Endodermal cell (in vitro differentiated cells): Measurements from ENCODE around the gene OR6C74. TPM values are rescaled to one million over a fixed set of nuclear protein-coding genes. Genes with fewer than 3 reads are reported as not detected.

Experiments
- DNase-seq: peaks from one replicate; pipeline ENCODE4 v3.0.0-alpha.2; 2017
- H3K27ac ChIP-seq: 2 replicates; pipeline ENCODE4 v1.5.1; 2013; ENCODE audit warnings: mild to moderate bottlenecking, low read depth, low read length, moderate library complexity
- H3K27me3 ChIP-seq: 2 replicates; pipeline ENCODE4 v1.6.1; 2013; ENCODE audit warnings: mild to moderate bottlenecking, low read length, moderate library complexity; ENCODE audit not compliant: insufficient read depth, control insufficient read depth, poor library complexity, severe bottlenecking
- H3K36me3 ChIP-seq: 2 replicates; pipeline ENCODE4 v1.7.0; 2013; ENCODE audit warnings: mild to moderate bottlenecking, low read length, moderate library complexity; ENCODE audit not compliant: control insufficient read depth, insufficient read depth
- H3K4me1 ChIP-seq: one replicate; pipeline ENCODE4 v1.7.0; 2013; ENCODE audit warnings: low read length; ENCODE audit not compliant: control insufficient read depth, insufficient read depth
- H3K4me3 ChIP-seq: 2 replicates; pipeline ENCODE4 v1.5.1; 2013; ENCODE audit warnings: mild to moderate bottlenecking, low read length, moderate library complexity
- H3K9ac ChIP-seq: 2 replicates; pipeline ENCODE4 v1.6.1; 2013; ENCODE audit warnings: mild to moderate bottlenecking, low read length, moderate library complexity; ENCODE audit not compliant: poor library complexity, severe bottlenecking; ENCODE audit errors: extremely low read depth
- H3K9me3 ChIP-seq: 2 replicates; pipeline ENCODE4 v1.6.1; 2013; ENCODE audit warnings: mild to moderate bottlenecking, low read length, moderate library complexity; ENCODE audit not compliant: control insufficient read depth
- H3K27ac Mint-ChIP-seq: 2 replicates; pipeline ENCODE4 v1.8.0; 2020; ENCODE audit warnings: mixed read lengths
- H3K27me3 Mint-ChIP-seq: 2 replicates; pipeline ENCODE4 v1.8.0; 2021; ENCODE audit warnings: mild to moderate bottlenecking, mixed read lengths; ENCODE audit not compliant: insufficient read depth
- H3K36me3 Mint-ChIP-seq: 2 replicates; pipeline ENCODE4 v1.8.0; 2020; ENCODE audit warnings: low read depth, mixed read lengths
- H3K4me1 Mint-ChIP-seq: 2 replicates; pipeline ENCODE4 v1.8.0; 2020; ENCODE audit warnings: mixed read lengths
- H3K4me3 Mint-ChIP-seq: 2 replicates; pipeline ENCODE4 v1.8.0; 2020; ENCODE audit warnings: mild to moderate bottlenecking, moderate library complexity, mixed read lengths
- H3K9me3 Mint-ChIP-seq: 2 replicates; pipeline ENCODE4 v1.8.0; 2020; ENCODE audit warnings: mild to moderate bottlenecking, mixed read lengths
- WGBS, 2 experiments: methylation state at CpG; one replicate each; pipeline versions ENCODE4 v1.1.5 to v1.1.7; 2013; ENCODE audit warnings: missing lambda C conversion rate in 2 of 2, mixed read lengths in 1 of 2; ENCODE audit not compliant: insufficient coverage in 1 of 2, insufficient read length in 1 of 2; 5-methylcytosine and 5-hydroxymethylcytosine counted together
- total RNA-seq, 2 donors: library from RNA; stranded (reverse); fragmentation: NEBNext Ultra II Directional in 1 of 2; extraction: Animal tissue kit (Norgen Biotek cat#: 25700) in 1 of 2; gene quantifications; 2 replicates in 1 of 2; 3 replicates in 1 of 2; pipeline ENCODE4 v1.2.1, GENCODE V29; 2021
- TF ChIP-seq, protein P1 (sequence below): fragments of 200-600 bp; sonication (generic); conservative IDR thresholded peaks from 2 replicates; pipeline ENCODE4 v1.5.0; 2021; ENCODE audit warnings: antibody characterized with exemption, mild to moderate bottlenecking

The OR6C74 gene
- total RNA-seq, 2 donors from 2014 or later = not detected

GRCh38 chr12:55227643-55228042 lies 16.8 kb upstream of the OR6C74 start:
- H3K27ac Mint-ChIP-seq = no peak overlapping the region
- no peak overlapping the region for H3K4me3 ChIP-seq
- TF ChIP-seq, protein P1, sequence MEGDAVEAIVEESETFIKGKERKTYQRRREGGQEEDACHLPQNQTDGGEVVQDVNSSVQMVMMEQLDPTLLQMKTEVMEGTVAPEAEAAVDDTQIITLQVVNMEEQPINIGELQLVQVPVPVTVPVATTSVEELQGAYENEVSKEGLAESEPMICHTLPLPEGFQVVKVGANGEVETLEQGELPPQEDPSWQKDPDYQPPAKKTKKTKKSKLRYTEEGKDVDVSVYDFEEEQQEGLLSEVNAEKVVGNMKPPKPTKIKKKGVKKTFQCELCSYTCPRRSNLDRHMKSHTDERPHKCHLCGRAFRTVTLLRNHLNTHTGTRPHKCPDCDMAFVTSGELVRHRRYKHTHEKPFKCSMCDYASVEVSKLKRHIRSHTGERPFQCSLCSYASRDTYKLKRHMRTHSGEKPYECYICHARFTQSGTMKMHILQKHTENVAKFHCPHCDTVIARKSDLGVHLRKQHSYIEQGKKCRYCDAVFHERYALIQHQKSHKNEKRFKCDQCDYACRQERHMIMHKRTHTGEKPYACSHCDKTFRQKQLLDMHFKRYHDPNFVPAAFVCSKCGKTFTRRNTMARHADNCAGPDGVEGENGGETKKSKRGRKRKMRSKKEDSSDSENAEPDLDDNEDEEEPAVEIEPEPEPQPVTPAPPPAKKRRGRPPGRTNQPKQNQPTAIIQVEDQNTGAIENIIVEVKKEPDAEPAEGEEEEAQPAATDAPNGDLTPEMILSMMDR = no peak
- H3K27ac ChIP-seq = no peak overlapping the region
- H3K36me3 Mint-ChIP-seq = no peaks in the 10 kb centered on the region
- H3K27me3 Mint-ChIP-seq = peaks cover 6% of the 10 kb centered on the region
- no peaks in the 10 kb centered on the region for H3K9me3 ChIP-seq
- no peaks in the 10 kb centered on the region for H3K4me1 ChIP-seq
- no peaks in the 10 kb centered on the region for H3K36me3 ChIP-seq
- H3K9me3 Mint-ChIP-seq = no peaks in the 10 kb centered on the region
- WGBS, 2 experiments = 80 to 83% methylated on average over 2 to 3 of the region's 3 CpGs
- no peaks in the 10 kb centered on the region for H3K27me3 ChIP-seq
- DNase-seq = no peak
- H3K4me1 Mint-ChIP-seq = no peaks in the 10 kb centered on the region
- no peak overlapping the region for H3K4me3 Mint-ChIP-seq
- no peak overlapping the region for H3K9ac ChIP-seq

DNA sequence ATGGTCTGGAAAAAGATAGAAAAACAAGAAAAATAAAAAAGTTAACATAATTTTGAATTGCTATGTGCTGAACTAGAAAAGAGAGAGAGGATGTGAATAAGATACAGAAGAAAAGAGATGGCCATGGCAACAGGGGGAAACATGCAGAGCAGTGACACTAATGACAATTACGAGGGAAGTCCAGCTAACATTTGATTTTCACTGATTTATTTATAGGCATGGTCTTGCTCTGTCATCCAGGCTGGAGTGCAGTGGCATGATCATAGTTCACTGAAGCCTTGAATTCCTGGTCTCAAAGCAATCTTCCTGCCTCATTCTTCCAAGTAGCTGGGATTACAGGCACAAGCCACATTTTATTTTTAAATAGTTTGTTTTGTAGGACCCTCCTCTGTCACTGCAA lies 1.8 kb downstream of the OR6C74 start:
- H3K4me3 ChIP-seq = no peak overlapping the region
- H3K9ac ChIP-seq = no peak overlapping the region
- 60 to 93% methylated on average over 1 of the region's 1 CpG for WGBS, 2 experiments
- no peaks in the 10 kb centered on the region for H3K9me3 Mint-ChIP-seq
- no peaks in the 10 kb centered on the region for H3K27me3 Mint-ChIP-seq
- H3K4me1 ChIP-seq = no peaks in the 10 kb centered on the region
- no peak overlapping the region for H3K27ac Mint-ChIP-seq
- H3K4me3 Mint-ChIP-seq = no peak overlapping the region
- no peaks in the 10 kb centered on the region for H3K9me3 ChIP-seq
- DNase-seq = no peak
- no peaks in the 10 kb centered on the region for H3K4me1 Mint-ChIP-seq
- H3K27me3 ChIP-seq = no peaks in the 10 kb centered on the region
- H3K27ac ChIP-seq = no peak overlapping the region
- TF ChIP-seq, protein P1 = no peak
- H3K36me3 ChIP-seq = no peaks in the 10 kb centered on the region
- H3K36me3 Mint-ChIP-seq = no peaks in the 10 kb centered on the region

GRCh38 chr12:55250944-55251343 lies 6.5 kb downstream of the OR6C74 start:
- Histone ChIP-seq H3K4me3 (no peak overlapping the region), H3K36me3 (no peaks in the 10 kb centered on the region), H3K27ac (no peak overlapping the region), H3K4me1 (no peaks in the 10 kb centered on the region), H3K9me3 (no peaks in the 10 kb centered on the region), H3K9ac (no peak overlapping the region), H3K27me3 (no peaks in the 10 kb centered on the region)
- Mint-ChIP-seq H3K4me3 (no peak overlapping the region), H3K27ac (no peak overlapping the region), H3K4me1 (no peaks in the 10 kb centered on the region), H3K9me3 (no peaks in the 10 kb centered on the region), H3K36me3 (no peaks in the 10 kb centered on the region), H3K27me3 (no peaks in the 10 kb centered on the region)
- TF ChIP-seq, protein P1 = no peak
- DNase-seq = no peak
- WGBS, 2 experiments = 78 to 97% methylated on average over 2 to 3 of the region's 3 CpGs
